HAP-1 (cell line): ENCODE measurements around the gene ARNT2.

Experiments used
- DNase-seq, 2 experiments: peaks; one replicate each; pipeline ENCODE4 v3.0.0-alpha.2; 2016 to 2020; ENCODE audit warnings: low spot score in 2 of 2
- H3K27me3 ChIP-seq: fragments of 250-450 bp; sonication (Bioruptor Pico); 2 replicates; pipeline ENCODE4 v1.5.1; 2020; ENCODE audit warnings: low read depth, mild to moderate bottlenecking, moderate library complexity
- H3K36me3 ChIP-seq: fragments of 250-450 bp; sonication (Bioruptor Pico); replicated peaks from 2 replicates; pipeline ENCODE4 v1.5.1; 2020; ENCODE audit warnings: mild to moderate bottlenecking
- H3K4me1 ChIP-seq: fragments of 250-450 bp; sonication (Bioruptor Pico); 2 replicates; pipeline ENCODE4 v1.5.1; 2020; ENCODE audit warnings: mild to moderate bottlenecking
- H3K4me3 ChIP-seq: fragments of 250-450 bp; sonication (Bioruptor Pico); 2 replicates; pipeline ENCODE4 v1.5.1; 2020; ENCODE audit warnings: mild to moderate bottlenecking, moderate library complexity
- H3K9me3 ChIP-seq: fragments of 250-450 bp; sonication (Bioruptor Pico); 2 replicates; pipeline ENCODE4 v1.5.1; 2020; ENCODE audit warnings: mild to moderate bottlenecking, moderate library complexity
- in situ Hi-C: fragments of 300-500 bp; cut with MboI; formaldehyde crosslinking; loops from 3 replicates; pipeline ENCODE4 v1.14.3; 2020; ENCODE audit warnings: low sequenced_read_pairs, inconsistent platforms, mixed read lengths

Gene ARNT2

GRCh38 chr15:80456517-80457492 is 52.6 kb downstream of the ARNT2 start:
- in situ Hi-C loops, result loop anchor here (5.0 kb wide), 2 partner anchors 320 to 810 kb away; partner anchors contain the start of gene CEMIP
- Histone ChIP-seq H3K9me3 (no peaks in the 10 kb centered on the region), H3K4me3 (no peak overlapping the region), H3K36me3 (no peaks in the 10 kb centered on the region), H3K4me1 (peaks cover 2% of the 10 kb centered on the region; the same call in 1 of the 2 replicates), H3K27me3 (no peaks in the 10 kb centered on the region)
- DNase-seq, result no peak

- Histone ChIP-seq H3K4me3 (no peak overlapping the region), H3K36me3 (no peaks in the 10 kb centered on the region), H3K27me3 (no peaks in the 10 kb centered on the region), H3K4me1 (peaks cover 2% of the 10 kb centered on the region; the same call in 1 of the 2 replicates), H3K9me3 (no peaks in the 10 kb centered on the region)
- no peak for DNase-seq
- in situ Hi-C loops, result loop anchor here (5.0 kb wide), 2 partner anchors 319 to 809 kb away; partner anchors contain the start of gene CEMIP
Measured at GRCh38 chr15:80457896-80458295, 53.7 kb downstream of the ARNT2 start.

- Histone ChIP-seq H3K4me1 (peaks cover 2% of the 10 kb centered on the region; the same call in 1 of the 2 replicates), H3K36me3 (no peaks in the 10 kb centered on the region), H3K27me3 (no peaks in the 10 kb centered on the region), H3K9me3 (no peaks in the 10 kb centered on the region), H3K4me3 (no peak overlapping the region)
- no peak for DNase-seq
- in situ Hi-C loops, result loop anchor here (5.0 kb wide), 2 partner anchors 319 to 809 kb away; partner anchors contain the start of gene CEMIP
Measured at GRCh38 chr15:80458580-80458979, 54.4 kb downstream of the ARNT2 start.

- H3K9me3 ChIP-seq, result no peaks in the 10 kb centered on the region
- H3K36me3 ChIP-seq, result no peaks in the 10 kb centered on the region
- H3K27me3 ChIP-seq, result no peaks in the 10 kb centered on the region
- DNase-seq, result no peak
- in situ Hi-C loops, result loop anchor here (5.0 kb wide), 2 partner anchors 318 to 808 kb away; partner anchors contain the start of gene CEMIP
- H3K4me1 ChIP-seq, result peaks cover 2% of the 10 kb centered on the region; the same call in 1 of the 2 replicates
- H3K4me3 ChIP-seq, result no peak overlapping the region
Measured at GRCh38 chr15:80459380-80459779, 55.2 kb downstream of the ARNT2 start.

- Histone ChIP-seq H3K27me3 (no peaks in the 10 kb centered on the region), H3K9me3 (no peaks in the 10 kb centered on the region), H3K4me1 (peaks cover 2% of the 10 kb centered on the region; the same call in 1 of the 2 replicates), H3K4me3 (no peak overlapping the region), H3K36me3 (no peaks in the 10 kb centered on the region)
- no peak for DNase-seq
- in situ Hi-C loops, result loop anchor here (5.0 kb wide), 2 partner anchors 317 to 807 kb away; partner anchors contain the start of gene CEMIP
Measured at GRCh38 chr15:80459818-80460217, 55.6 kb downstream of the ARNT2 start.

GRCh38 chr15:80461356-80462095 is 57.3 kb downstream of the ARNT2 start:
- in situ Hi-C loops, result no loop called here
- Histone ChIP-seq H3K36me3 (no peaks in the 10 kb centered on the region), H3K27me3 (no peaks in the 10 kb centered on the region), H3K9me3 (no peaks in the 10 kb centered on the region), H3K4me1 (no peaks in the 10 kb centered on the region), H3K4me3 (no peak overlapping the region)
- DNase-seq, result no peak

- no peaks in the 10 kb centered on the region for H3K36me3 ChIP-seq
- H3K9me3 ChIP-seq, result no peaks in the 10 kb centered on the region
- H3K4me3 ChIP-seq, result no peak overlapping the region
- DNase-seq, result no peak
- in situ Hi-C loops, result no loop called here
- H3K4me1 ChIP-seq, result no peaks in the 10 kb centered on the region
- H3K27me3 ChIP-seq, result no peaks in the 10 kb centered on the region
Measured at GRCh38 chr15:80462111-80462510, 57.9 kb downstream of the ARNT2 start.

GRCh38 chr15:80462836-80463512 is 58.8 kb downstream of the ARNT2 start:
- Histone ChIP-seq H3K9me3 (no peaks in the 10 kb centered on the region), H3K4me1 (no peaks in the 10 kb centered on the region), H3K27me3 (no peaks in the 10 kb centered on the region), H3K36me3 (no peaks in the 10 kb centered on the region), H3K4me3 (no peak overlapping the region)
- DNase-seq, result no peak
- in situ Hi-C loops, result no loop called here

- no peaks in the 10 kb centered on the region for H3K27me3 ChIP-seq
- DNase-seq, result no peak
- H3K4me3 ChIP-seq, result no peak overlapping the region
- H3K36me3 ChIP-seq, result no peaks in the 10 kb centered on the region
- H3K4me1 ChIP-seq, result no peaks in the 10 kb centered on the region
- in situ Hi-C loops, result no loop called here
- H3K9me3 ChIP-seq, result no peaks in the 10 kb centered on the region
Measured at GRCh38 chr15:80464951-80465625, 60.9 kb downstream of the ARNT2 start.

GRCh38 chr15:80465626-80466005 is 61.4 kb downstream of the ARNT2 start:
- in situ Hi-C loops, result no loop called here
- H3K36me3 ChIP-seq, result no peaks in the 10 kb centered on the region
- H3K27me3 ChIP-seq, result no peaks in the 10 kb centered on the region
- no peak overlapping the region for H3K4me3 ChIP-seq
- DNase-seq, result no peak
- no peaks in the 10 kb centered on the region for H3K9me3 ChIP-seq
- H3K4me1 ChIP-seq, result no peaks in the 10 kb centered on the region

GRCh38 chr15:80466543-80466942 is 62.4 kb downstream of the ARNT2 start:
- Histone ChIP-seq H3K4me1 (no peaks in the 10 kb centered on the region), H3K9me3 (no peaks in the 10 kb centered on the region), H3K4me3 (no peak overlapping the region), H3K27me3 (no peaks in the 10 kb centered on the region), H3K36me3 (no peaks in the 10 kb centered on the region)
- no peak for DNase-seq
- in situ Hi-C loops, result no loop called here

- no peaks in the 10 kb centered on the region for H3K4me1 ChIP-seq
- DNase-seq, result no peak
- H3K27me3 ChIP-seq, result no peaks in the 10 kb centered on the region
- no peaks in the 10 kb centered on the region for H3K36me3 ChIP-seq
- H3K4me3 ChIP-seq, result no peak overlapping the region
- H3K9me3 ChIP-seq, result no peaks in the 10 kb centered on the region
- in situ Hi-C loops, result no loop called here
Measured at GRCh38 chr15:80467311-80467714, 63.1 kb downstream of the ARNT2 start.

GRCh38 chr15:80468796-80469195 is 64.6 kb downstream of the ARNT2 start:
- in situ Hi-C loops, result no loop called here

More at GRCh38 chr15:80468796-80469195, 64.6 kb downstream of the ARNT2 start:
- no peak overlapping the region for H3K4me3 ChIP-seq
- no peaks in the 10 kb centered on the region for H3K9me3 ChIP-seq
- no peak for DNase-seq
- no peaks in the 10 kb centered on the region for H3K36me3 ChIP-seq
- H3K27me3 ChIP-seq, result no peaks in the 10 kb centered on the region
- H3K4me1 ChIP-seq, result no peaks in the 10 kb centered on the region
